HCT116 (cell line): ENCODE data around the gene OAT.

Experiments
- EGR1 ChIP-seq: IDR thresholded peaks from 2 replicates; pipeline ENCODE4 v1.6.1; 2012; ENCODE audit warnings: low read depth
- ELF1 ChIP-seq: IDR thresholded peaks from 2 replicates; pipeline ENCODE4 v1.6.1; 2012; ENCODE audit warnings: low read depth, borderline replicate concordance
- EZH2 ChIP-seq: fragments of 200-600 bp; sonication (generic); IDR thresholded peaks from 2 replicates; pipeline ENCODE4 v1.6.1; 2017; ENCODE audit warnings: antibody characterized with exemption, mixed run types
- EZH2phosphoT487 ChIP-seq: fragments of 200-600 bp; IDR thresholded peaks from 2 replicates; pipeline ENCODE4 v1.6.1; 2018; ENCODE audit warnings: antibody characterized with exemption, borderline replicate concordance
- MAX ChIP-seq: IDR thresholded peaks from 2 replicates; pipeline ENCODE4 v1.6.1; 2012
- POLR2A ChIP-seq: IDR thresholded peaks from 2 replicates; pipeline ENCODE4 v1.7.0; 2011; ENCODE audit warnings: borderline replicate concordance; ENCODE audit not compliant: insufficient read depth, insufficient read length; ENCODE audit errors: extremely low read depth
- POLR2AphosphoS5 ChIP-seq: IDR thresholded peaks from 2 replicates; pipeline ENCODE4 v1.6.1; 2011; ENCODE audit warnings: mild to moderate bottlenecking, low read depth, low read length, moderate library complexity
- RAD21 ChIP-seq: IDR thresholded peaks from 2 replicates; pipeline ENCODE4 v1.6.1; 2012; ENCODE audit warnings: low read depth, mild to moderate bottlenecking
- SIN3A ChIP-seq: IDR thresholded peaks from 2 replicates; pipeline ENCODE4 v1.6.1; 2012; ENCODE audit warnings: low read depth
- YY1 ChIP-seq: IDR thresholded peaks from 2 replicates; pipeline ENCODE4 v1.6.1; 2011; ENCODE audit warnings: low read length, low read depth, moderate library complexity, mild to moderate bottlenecking; ENCODE audit not compliant: insufficient replicate concordance; ENCODE audit errors: extremely low read depth
- TF ChIP-seq, protein P1 (sequence below), 3 experiments: fragments of 200-600 bp in 1 of 3; sonication (generic) in 1 of 3; IDR thresholded peaks in 2 of 3; conservative IDR thresholded peaks in 1 of 3; 2 replicates each; pipeline ENCODE4 v1.5.1; 2012 to 2017; ENCODE audit warnings: low read depth in 2 of 3, low read length in 2 of 3, antibody characterized with exemption in 1 of 3, borderline replicate concordance in 1 of 3, control low read depth in 1 of 3, mild to moderate bottlenecking in 1 of 3, mixed read lengths in 1 of 3, mixed run types in 1 of 3, moderate library complexity in 1 of 3; ENCODE audit not compliant: insufficient read depth in 1 of 3

GRCh38 chr10:124461642-124462347 lies 43.1 kb upstream of the OAT start, which contains the start of gene LHPP:
- TF ChIP-seq, protein P1, sequence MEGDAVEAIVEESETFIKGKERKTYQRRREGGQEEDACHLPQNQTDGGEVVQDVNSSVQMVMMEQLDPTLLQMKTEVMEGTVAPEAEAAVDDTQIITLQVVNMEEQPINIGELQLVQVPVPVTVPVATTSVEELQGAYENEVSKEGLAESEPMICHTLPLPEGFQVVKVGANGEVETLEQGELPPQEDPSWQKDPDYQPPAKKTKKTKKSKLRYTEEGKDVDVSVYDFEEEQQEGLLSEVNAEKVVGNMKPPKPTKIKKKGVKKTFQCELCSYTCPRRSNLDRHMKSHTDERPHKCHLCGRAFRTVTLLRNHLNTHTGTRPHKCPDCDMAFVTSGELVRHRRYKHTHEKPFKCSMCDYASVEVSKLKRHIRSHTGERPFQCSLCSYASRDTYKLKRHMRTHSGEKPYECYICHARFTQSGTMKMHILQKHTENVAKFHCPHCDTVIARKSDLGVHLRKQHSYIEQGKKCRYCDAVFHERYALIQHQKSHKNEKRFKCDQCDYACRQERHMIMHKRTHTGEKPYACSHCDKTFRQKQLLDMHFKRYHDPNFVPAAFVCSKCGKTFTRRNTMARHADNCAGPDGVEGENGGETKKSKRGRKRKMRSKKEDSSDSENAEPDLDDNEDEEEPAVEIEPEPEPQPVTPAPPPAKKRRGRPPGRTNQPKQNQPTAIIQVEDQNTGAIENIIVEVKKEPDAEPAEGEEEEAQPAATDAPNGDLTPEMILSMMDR (IDR thresholded peaks at IDR 0.05 in 2 of 3, conservative IDR thresholded peaks at IDR 0.05 in 1 of 3; ENCODE audit: borderline replicate concordance in 1 of 3, insufficient read depth in 1 of 3, low read depth in 2 of 3, low read length in 2 of 3), result peak in 1 of 3 experiments; percentile 20; a peak in 2 of 6 replicates
- no peak for TF ChIP-seq EZH2phosphoT487
- peak; percentile 92 for TF ChIP-seq YY1
- TF ChIP-seq POLR2A, result peak; percentile 67
- TF ChIP-seq MAX, result no peak
- TF ChIP-seq POLR2AphosphoS5, result peak; percentile 92
- TF ChIP-seq EZH2, result no peak
- TF ChIP-seq SIN3A, result no peak
- peak; percentile 98 for TF ChIP-seq ELF1
- TF ChIP-seq RAD21, result no peak
- TF ChIP-seq EGR1, result no peak
